Spleen (tissue), 11 donors: ENCODE results near the gene STRIP2. TPM values are rescaled to one million over a fixed set of nuclear protein-coding genes. Genes with fewer than 3 reads are reported as not detected.

Experiments
- DNase-seq: peaks from one replicate; pipeline ENCODE4 v3.0.0-alpha.2; 2020
- H3K27ac ChIP-seq, 8 donors: fragments of 200-600 bp; sonication (generic) in 7 of 8; 1 replicate in 4 of 8; 2 replicates in 4 of 8; pipeline versions ENCODE4 v1.5.0 to v1.8.0; 2016 to 2021; ENCODE audit warnings: inconsistent platforms in 4 of 8, mild to moderate bottlenecking in 4 of 8, moderate library complexity in 1 of 8
- H3K27me3 ChIP-seq, 7 donors: fragments of 200-600 bp; sonication (generic) in 6 of 7; replicated peaks in 1 of 7; 1 replicate in 4 of 7; 2 replicates in 3 of 7; pipeline versions ENCODE4 v1.5.0 to v1.8.0; 2016 to 2021; ENCODE audit warnings: inconsistent platforms in 3 of 7, mild to moderate bottlenecking in 1 of 7
- H3K36me3 ChIP-seq, 6 donors: fragments of 200-600 bp; sonication (generic) in 5 of 6; 1 replicate in 4 of 6; 2 replicates in 2 of 6; pipeline versions ENCODE4 v1.5.0 to v1.8.0; 2016 to 2021; ENCODE audit warnings: inconsistent platforms in 2 of 6
- H3K4me1 ChIP-seq, 6 donors: fragments of 200-600 bp; sonication (generic) in 5 of 6; 1 replicate in 3 of 6; 2 replicates in 3 of 6; pipeline versions ENCODE4 v1.5.0 to v1.8.0; 2016 to 2021; ENCODE audit warnings: inconsistent platforms in 3 of 6
- H3K4me3 ChIP-seq, 8 donors: fragments of 200-600 bp; sonication (generic) in 7 of 8; 1 replicate in 4 of 8; 2 replicates in 4 of 8; pipeline versions ENCODE4 v1.5.0 to v1.8.0; 2016 to 2021; ENCODE audit warnings: inconsistent platforms in 4 of 8, mild to moderate bottlenecking in 4 of 8, moderate library complexity in 2 of 8
- H3K9me3 ChIP-seq, 8 donors: fragments of 200-600 bp; sonication (generic) in 7 of 8; 1 replicate in 4 of 8; 2 replicates in 4 of 8; pipeline versions ENCODE4 v1.5.0 to v1.8.0; 2016 to 2021; ENCODE audit warnings: inconsistent platforms in 4 of 8
- CTCF ChIP-seq, 11 experiments: fragments of 200-600 bp in 7 of 11; fragments of 450-650 bp in 4 of 11; sonication (generic) in 4 of 11; IDR thresholded peaks in 8 of 11; conservative IDR thresholded peaks in 3 of 11; 1 replicate in 7 of 11; 2 replicates in 4 of 11; pipeline versions ENCODE4 v1.4.0 to v1.8.0; 2016 to 2021; ENCODE audit warnings: antibody characterized with exemption in 11 of 11, inconsistent platforms in 4 of 11, mild to moderate bottlenecking in 1 of 11
- POLR2A ChIP-seq, 3 donors: fragments of 450-650 bp; IDR thresholded peaks; one replicate each; pipeline ENCODE4 v1.5.1; 2017; ENCODE audit warnings: antibody characterized with exemption in 3 of 3, mild to moderate bottlenecking in 1 of 3
- POLR2AphosphoS5 ChIP-seq, 3 donors: sonication (generic); formaldehyde crosslinking; IDR thresholded peaks; one replicate each; pipeline ENCODE4 v1.5.1; 2017; ENCODE audit warnings: antibody characterized with exemption in 3 of 3
- WGBS, 5 donors: extraction: QIAGEN DNeasy Blood & Tissue Kit in 3 of 5; methylation state at CpG; one replicate each; pipeline versions ENCODE4 v1.1.5 to v1.1.7; 2013 to 2018; 5-methylcytosine and 5-hydroxymethylcytosine counted together
- intact Hi-C: fragments of 100-400 bp; cut with DNase I; formaldehyde crosslinking; loops from one replicate; pipeline ENCODE4 v1.15.0; 2023; ENCODE audit warnings: low total_unique reads
- polyA plus RNA-seq, 3 donors: library from polyadenylated mRNA; stranded (reverse); fragments of 200-250 nt; gene quantifications; one replicate each; pipeline ENCODE4 v1.2.1, GENCODE V29; 2013
- total RNA-seq, 7 donors: library from RNA; depleted of rRNA in 3 of 7; stranded (reverse); fragments of >200 nt in 3 of 7; fragmentation: NEBNext Ultra II Directional in 4 of 7; extraction: Animal tissue kit (Norgen Biotek cat#: 25700) in 4 of 7; gene quantifications; one replicate each; pipeline versions ENCODE4 v1.1.0 to v1.2.1, GENCODE V29; 2016 to 2021
- donor health status: healthy with polysubstance abuse.
- donor health status: DM: no; HTN: no; CAD: no; lungs with moderate emphysema.
- donor health status: DM: no; HTN: no; CAD: no.
- donor health status: Bipolar disorder and iron deficiency.
- donor health status: healthy.
- donor health status: DM: no; HTN: no; CAD: no.
- donor health status: DM: yes; HTN: yes; CAD: no.

The STRIP2 gene
- total and polyA plus RNA-seq, 10 donors: 0.60 to 2.2 (median 1.3) TPM

GRCh38 chr7:129494041-129494440, 59.8 kb downstream of the STRIP2 start:
- no peak overlapping the region for H3K4me3 ChIP-seq
- no peaks in the 10 kb centered on the region for H3K27me3 ChIP-seq
- no peaks in the 10 kb centered on the region for H3K4me1 ChIP-seq
- H3K9me3 ChIP-seq: no peaks in the 10 kb centered on the region
- intact Hi-C loops: no loop called here
- H3K27ac ChIP-seq: no peak overlapping the region
- no peak for DNase-seq
- no peak for TF ChIP-seq POLR2AphosphoS5 (IDR thresholded peaks at IDR 0.05)
- no peak for TF ChIP-seq POLR2A (IDR thresholded peaks at IDR 0.05)
- no peak for TF ChIP-seq CTCF (IDR thresholded peaks at IDR 0.05 in 8 of 11, conservative IDR thresholded peaks at IDR 0.05 in 3 of 11)
- no peaks in the 10 kb centered on the region for H3K36me3 ChIP-seq
- 66 to 78% (median 73%) methylated on average over 5 of the region's 5 CpGs for WGBS, 5 donors

DNA sequence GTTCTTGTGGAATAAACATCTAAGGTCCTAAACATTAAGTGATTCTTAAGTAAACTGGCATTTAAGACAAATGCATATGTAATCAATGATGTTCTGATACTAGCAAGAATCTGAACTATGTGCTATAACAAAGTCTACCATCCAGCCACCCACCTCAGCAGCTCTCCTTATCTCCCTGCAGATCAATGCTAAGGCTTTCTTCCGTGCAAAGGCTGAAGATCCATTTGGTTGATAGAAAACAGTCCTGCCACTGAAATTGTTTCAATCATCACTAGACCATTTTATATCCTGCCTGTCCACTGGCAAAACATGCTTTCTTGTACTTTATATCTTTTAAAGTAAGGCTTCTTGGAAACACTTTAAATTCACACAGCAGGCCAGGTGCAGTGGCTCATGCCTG, 61.8 kb downstream of the STRIP2 start:
- Histone ChIP-seq H3K4me3 (no peak overlapping the region), H3K36me3 (no peaks in the 10 kb centered on the region), H3K9me3 (no peaks in the 10 kb centered on the region), H3K4me1 (no peaks in the 10 kb centered on the region), H3K27me3 (no peaks in the 10 kb centered on the region), H3K27ac (no peak overlapping the region)
- 55 to 79% (median 68%) methylated on average over 1 of the region's 1 CpG for WGBS, 5 donors
- no peak for DNase-seq
- intact Hi-C loops: no loop called here
- TF ChIP-seq CTCF (IDR thresholded peaks at IDR 0.05 in 8 of 11, conservative IDR thresholded peaks at IDR 0.05 in 3 of 11): no peak
- no peak for TF ChIP-seq POLR2AphosphoS5 (IDR thresholded peaks at IDR 0.05)
- no peak for TF ChIP-seq POLR2A (IDR thresholded peaks at IDR 0.05)

- DNase-seq: no peak
- H3K4me3 ChIP-seq: no peak overlapping the region
- TF ChIP-seq POLR2A (IDR thresholded peaks at IDR 0.05): no peak
- no peak for TF ChIP-seq POLR2AphosphoS5 (IDR thresholded peaks at IDR 0.05)
- no peak for TF ChIP-seq CTCF (IDR thresholded peaks at IDR 0.05 in 8 of 11, conservative IDR thresholded peaks at IDR 0.05 in 3 of 11)
- WGBS, 5 donors: 67 to 81% (median 75%) methylated on average over 7 of the region's 7 CpGs
- H3K27ac ChIP-seq: no peak overlapping the region
- H3K4me1 ChIP-seq: peaks cover 0 to 5% (median 3%) of the 10 kb centered on the region in 6 donors
- H3K36me3 ChIP-seq: no peaks in the 10 kb centered on the region
- H3K9me3 ChIP-seq: no peaks in the 10 kb centered on the region
- intact Hi-C loops: no loop called here
- no peaks in the 10 kb centered on the region for H3K27me3 ChIP-seq
Measured at GRCh38 chr7:129496653-129497052, 62.4 kb downstream of the STRIP2 start.

DNA sequence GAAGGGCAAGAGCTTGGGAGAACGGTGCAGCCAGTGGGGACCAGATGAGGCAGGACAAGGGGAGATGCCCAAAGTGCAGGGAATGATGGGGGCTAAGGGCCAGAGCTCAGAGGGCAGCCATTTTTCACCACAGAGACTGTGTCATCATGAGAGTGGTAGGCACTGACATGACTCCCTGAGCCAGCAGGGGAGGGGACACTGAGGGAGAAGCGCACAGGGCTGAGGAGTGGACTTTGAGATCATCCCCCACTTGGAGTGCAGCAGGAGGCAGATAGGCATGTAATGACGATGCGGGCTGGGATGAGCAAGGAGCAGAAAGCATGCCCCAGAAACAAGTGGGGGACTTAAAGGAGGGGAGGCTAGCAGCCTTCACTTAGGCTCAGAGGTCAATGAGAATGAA, 62.9 kb downstream of the STRIP2 start:
- Histone ChIP-seq H3K4me1 (peaks cover 0 to 9% (median 7%) of the 10 kb centered on the region in 6 donors), H3K27me3 (peaks cover 0 to 4% (median 0%) of the 10 kb centered on the region in 7 donors), H3K4me3 (no peak overlapping the region), H3K36me3 (no peaks in the 10 kb centered on the region), H3K9me3 (no peaks in the 10 kb centered on the region), H3K27ac (no peak overlapping the region)
- WGBS, 5 donors: 78 to 97% (median 91%) methylated on average over 4 of the region's 4 CpGs
- no peak for DNase-seq
- intact Hi-C loops: no loop called here
- TF ChIP-seq POLR2AphosphoS5 (IDR thresholded peaks at IDR 0.05): no peak
- no peak for TF ChIP-seq POLR2A (IDR thresholded peaks at IDR 0.05)
- no peak for TF ChIP-seq CTCF (IDR thresholded peaks at IDR 0.05 in 8 of 11, conservative IDR thresholded peaks at IDR 0.05 in 3 of 11)
